NCI-H2107 treated with DMSO at 0.1 percent for 48 hours (cell line): ENCODE data around the gene ZFP36.
"Not testable (repeated sequence)": the region's sequence is repeated elsewhere in the genome, so short reads cannot be mapped to it uniquely, and the experiment has no call there.

Experiments
- DNase-seq: peaks from one replicate; lab custom pipeline; 2025; ENCODE audit not compliant: unreplicated experiment; lab: John Stamatoyannopoulos, UW

ZFP36 gene

GRCh38 chr19:39444598-39445195 lies 38.0 kb downstream of the ZFP36 start:
- no peak for DNase-seq

- peak; percentile 88 for DNase-seq
These were observed 38.8 kb downstream of the ZFP36 start, which contains the start of gene SUPT5H for GRCh38 chr19:39445196-39446111. SUPT5H (plus strand) TSS chr19:39445582; CDS start chr19:39445891, 309 bp downstream.

DNA sequence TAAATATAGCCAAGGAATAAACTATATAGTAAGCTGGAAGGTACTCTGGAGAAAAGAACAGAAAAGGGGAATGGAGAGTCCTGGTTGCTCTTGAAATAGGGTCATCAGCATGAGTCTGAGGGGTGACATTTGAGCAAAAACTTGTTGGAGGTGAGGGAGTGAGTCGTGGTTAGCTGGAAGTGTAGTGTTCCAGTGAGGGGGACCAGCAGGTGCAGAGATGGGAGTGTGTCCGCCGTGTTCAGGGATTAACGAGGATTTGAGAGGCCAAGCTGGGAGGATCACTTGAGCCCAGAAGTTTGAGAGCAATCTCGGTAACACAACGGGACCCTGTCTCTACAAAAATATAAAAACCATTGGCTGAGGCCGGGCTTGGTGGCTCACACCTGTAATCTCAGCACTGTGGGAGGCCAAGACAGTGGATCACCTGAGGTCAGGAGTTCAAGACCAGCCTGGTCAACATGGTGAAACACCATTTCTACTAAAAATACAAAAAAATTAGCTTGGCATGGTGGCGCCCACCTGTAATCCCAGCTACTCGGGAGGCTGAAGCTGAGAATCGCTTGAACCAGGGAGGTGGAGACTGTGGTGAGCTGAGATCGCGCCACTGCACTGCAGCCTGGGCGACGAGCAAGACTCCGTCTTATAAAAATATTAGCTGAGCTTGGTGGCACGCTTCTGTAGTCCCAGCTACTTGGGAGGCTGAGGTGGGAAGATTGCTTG lies 39.9 kb downstream of the ZFP36 start:
- no peak for DNase-seq

DNA sequence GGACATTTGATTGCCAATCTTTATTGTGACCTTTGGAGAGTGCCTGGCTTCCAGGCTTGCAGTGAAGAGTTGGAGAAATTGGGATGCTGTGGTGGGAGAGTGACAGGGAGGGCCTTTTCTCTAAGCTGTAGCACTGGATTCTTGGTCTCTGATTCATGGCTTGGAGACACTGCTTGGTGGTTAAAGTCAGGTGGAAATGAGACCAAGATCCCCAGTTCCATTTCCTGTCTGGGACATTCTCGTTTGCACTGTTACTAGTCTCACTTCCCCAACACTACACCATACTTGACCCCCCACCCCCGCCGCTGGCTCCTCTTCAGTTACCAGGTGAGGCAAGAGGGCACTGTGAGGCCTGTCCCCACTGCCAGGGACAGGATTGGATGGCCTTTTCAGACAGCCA lies 41.6 kb downstream of the ZFP36 start:
- no peak for DNase-seq

DNA sequence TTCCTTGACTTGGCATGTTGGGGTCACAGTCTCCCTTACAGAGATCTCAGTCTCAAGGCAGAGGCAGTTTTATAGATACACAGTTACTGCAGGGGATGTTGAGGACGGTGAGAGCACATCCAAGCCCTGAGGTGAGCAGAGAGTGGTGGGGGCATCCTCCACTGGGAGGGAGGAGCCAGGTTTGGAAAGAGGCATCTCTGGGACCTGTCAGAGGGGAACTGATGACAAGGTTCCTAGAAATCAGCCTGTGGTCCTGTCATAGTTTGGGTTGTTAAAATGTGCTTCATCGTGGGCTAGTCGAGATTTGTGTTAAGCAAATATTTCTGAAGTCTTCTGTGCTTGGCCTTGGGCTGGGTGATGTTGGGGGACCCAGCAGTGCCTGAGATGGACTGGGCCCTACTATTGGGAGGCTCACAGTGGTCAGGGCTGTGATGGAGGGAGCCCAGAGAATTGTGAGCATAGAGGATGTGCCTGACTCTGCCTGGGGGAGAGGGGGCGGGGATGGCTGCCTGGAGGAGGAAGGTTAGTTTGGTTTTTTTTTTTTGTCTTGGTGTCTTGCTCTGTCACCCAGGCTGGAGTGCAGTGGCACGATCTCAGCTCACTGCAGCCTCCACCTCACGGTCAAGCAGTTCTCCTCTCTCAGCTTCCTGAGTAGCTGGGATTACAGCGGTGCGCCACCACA lies 42.6 kb downstream of the ZFP36 start:
- no peak for DNase-seq

- DNase-seq: not testable (repeated sequence)
These were observed 44.6 kb downstream of the ZFP36 start for GRCh38 chr19:39451257-39451656.
